PC-3 (cell line): ENCODE data around the gene ARHGEF37.

ENCODE experiments used
- EZH2 ChIP-seq: fragments of 300-600 bp; sonication (generic); IDR thresholded peaks from one replicate; pipeline ENCODE4 v1.6.1; 2017; ENCODE audit warnings: antibody characterized with exemption, mild to moderate bottlenecking, low read length; ENCODE audit not compliant: unreplicated experiment
- EZH2phosphoT487 ChIP-seq: fragments of 300-600 bp; sonication (generic); IDR thresholded peaks from 2 replicates; pipeline ENCODE4 v1.6.1; 2018; ENCODE audit warnings: mild to moderate bottlenecking, antibody characterized with exemption, low read length, borderline replicate concordance
- TF ChIP-seq, protein P1 (sequence below): fragments of 300-600 bp; sonication (generic); conservative IDR thresholded peaks from 2 replicates; pipeline ENCODE4 v1.5.1; 2017; ENCODE audit warnings: antibody characterized with exemption, low read depth, mild to moderate bottlenecking, low read length

DNA sequence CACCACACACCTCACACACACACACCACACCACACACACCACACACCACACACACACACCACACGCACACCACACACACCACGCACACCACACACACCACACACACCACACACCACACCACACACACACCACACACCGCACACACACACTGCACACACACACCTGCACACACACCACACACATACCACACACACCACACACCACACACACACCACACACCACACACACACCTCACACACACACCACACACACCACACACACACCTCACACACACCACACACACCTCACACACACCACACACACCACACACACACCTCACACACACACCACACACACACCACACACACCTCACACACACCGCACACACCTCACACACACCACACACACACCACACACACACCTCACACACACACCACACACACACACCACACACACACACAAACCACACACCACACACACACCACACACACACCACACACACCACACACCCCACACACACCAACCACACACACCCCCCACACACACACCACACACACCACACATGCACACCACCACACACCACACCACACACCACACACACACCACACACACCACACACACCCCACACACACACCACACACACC lies 73.7 kb downstream of the ARHGEF37 start:
- TF ChIP-seq, protein P1, sequence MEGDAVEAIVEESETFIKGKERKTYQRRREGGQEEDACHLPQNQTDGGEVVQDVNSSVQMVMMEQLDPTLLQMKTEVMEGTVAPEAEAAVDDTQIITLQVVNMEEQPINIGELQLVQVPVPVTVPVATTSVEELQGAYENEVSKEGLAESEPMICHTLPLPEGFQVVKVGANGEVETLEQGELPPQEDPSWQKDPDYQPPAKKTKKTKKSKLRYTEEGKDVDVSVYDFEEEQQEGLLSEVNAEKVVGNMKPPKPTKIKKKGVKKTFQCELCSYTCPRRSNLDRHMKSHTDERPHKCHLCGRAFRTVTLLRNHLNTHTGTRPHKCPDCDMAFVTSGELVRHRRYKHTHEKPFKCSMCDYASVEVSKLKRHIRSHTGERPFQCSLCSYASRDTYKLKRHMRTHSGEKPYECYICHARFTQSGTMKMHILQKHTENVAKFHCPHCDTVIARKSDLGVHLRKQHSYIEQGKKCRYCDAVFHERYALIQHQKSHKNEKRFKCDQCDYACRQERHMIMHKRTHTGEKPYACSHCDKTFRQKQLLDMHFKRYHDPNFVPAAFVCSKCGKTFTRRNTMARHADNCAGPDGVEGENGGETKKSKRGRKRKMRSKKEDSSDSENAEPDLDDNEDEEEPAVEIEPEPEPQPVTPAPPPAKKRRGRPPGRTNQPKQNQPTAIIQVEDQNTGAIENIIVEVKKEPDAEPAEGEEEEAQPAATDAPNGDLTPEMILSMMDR: no peak
- TF ChIP-seq EZH2: no peak
- no peak for TF ChIP-seq EZH2phosphoT487
